K562 (cell line): ENCODE results near the gene BEST2. TPM values are rescaled to one million over a fixed set of nuclear protein-coding genes. Genes with fewer than 3 reads are reported as not detected.

ENCODE experiments used
- FOXJ2 ChIP-seq: fragments of 200-800 bp; sonication (Bioruptor generic); IDR thresholded peaks from 2 replicates; pipeline ENCODE4 v1.6.1; 2016; ENCODE audit warnings: missing genetic modification characterization, missing compliant biosample characterization
- HMGXB4 ChIP-seq: sonication (generic); formaldehyde crosslinking; IDR thresholded peaks from 2 replicates; pipeline ENCODE4 v1.8.1; 2023; ENCODE audit warnings: mild to moderate bottlenecking, missing genetic modification reagents
- MECOM ChIP-seq: fragments of 250-450 bp; sonication (Bioruptor Pico); IDR thresholded peaks from 2 replicates; pipeline ENCODE4 v1.8.0; 2022; ENCODE audit warnings: inconsistent platforms
- MYBL2 ChIP-seq, 2 experiments: fragments of 450-650 bp in 1 of 2; sonication (generic) in 1 of 2; formaldehyde crosslinking in 1 of 2; IDR thresholded peaks; 2 replicates each; pipeline versions ENCODE4 v1.6.1 to v1.8.1; 2017 to 2022; ENCODE audit warnings: borderline replicate concordance in 1 of 2, inconsistent platforms in 1 of 2, low read depth in 1 of 2, mild to moderate bottlenecking in 1 of 2, missing genetic modification reagents in 1 of 2, moderate library complexity in 1 of 2
- NCOA2 ChIP-seq, 2 experiments: fragments of 450-650 bp; IDR thresholded peaks; 2 replicates each; pipeline ENCODE4 v1.6.1; 2018; ENCODE audit warnings: mild to moderate bottlenecking in 2 of 2, moderate library complexity in 1 of 2; ENCODE audit not compliant: partially characterized antibody in 2 of 2
- SMAD4 ChIP-seq: fragments of 250-450 bp; sonication (Bioruptor Pico); conservative IDR thresholded peaks from 2 replicates; pipeline ENCODE4 v1.8.0; 2021; ENCODE audit warnings: inconsistent platforms, mild to moderate bottlenecking, moderate library complexity
- TAF15 ChIP-seq: fragments of 200-400 bp; formaldehyde crosslinking; IDR thresholded peaks from 2 replicates; pipeline ENCODE4 v1.6.1; 2017; ENCODE audit warnings: mild to moderate bottlenecking, low read depth, low read length, moderate library complexity
- TAF7 ChIP-seq: fragments of 450-650 bp; IDR thresholded peaks from 2 replicates; pipeline ENCODE4 v1.6.1; 2016; ENCODE audit warnings: missing genetic modification characterization, missing compliant biosample characterization
- ZBTB1 ChIP-seq: sonication (generic); formaldehyde crosslinking; IDR thresholded peaks from 2 replicates; pipeline ENCODE4 v1.8.1; 2023; ENCODE audit warnings: missing genetic modification reagents, low read depth, mild to moderate bottlenecking, borderline replicate concordance
- ZNF408 ChIP-seq: fragments of 250-450 bp; sonication (Bioruptor Pico); IDR thresholded peaks from 2 replicates; pipeline ENCODE4 v1.4.0; 2020; ENCODE audit warnings: low read depth, mild to moderate bottlenecking, moderate library complexity
- polyA plus RNA-seq, 8 experiments: library from polyadenylated mRNA; depleted of rRNA in 4 of 8; stranded (reverse) in 5 of 8; unstranded in 3 of 8; fragments of >200 nt; fragmentation: Nextera tagmentation in 2 of 8; fragmentation: Illumina TruSeq in 1 of 8; extraction: Ambion mirVana in 2 of 8; extraction: Trizol in 1 of 8; gene quantifications; 2 replicates each; pipeline versions ENCODE4 v1.2.1 to v1.2.3, GENCODE V29; 2011 to 2014; ENCODE audit warnings: inconsistent platforms in 1 of 8, missing spikeins in 1 of 8
- total RNA-seq, 7 experiments: library from RNA; depleted of rRNA in 6 of 7; stranded (reverse); fragments of >200 nt in 6 of 7; fragmentation: Illumina TruSeq in 2 of 7; extraction: Trizol in 2 of 7; gene quantifications; 2 replicates each; pipeline versions ENCODE4 v1.2.1 to v1.2.3, GENCODE V29; 2011 to 2021; ENCODE audit warnings: low replicate concordance in 1 of 7
- TF ChIP-seq, protein P1 (sequence below): sonication (generic); formaldehyde crosslinking; IDR thresholded peaks from 2 replicates; pipeline ENCODE4 v1.8.0; 2022; ENCODE audit warnings: mild to moderate bottlenecking, missing genetic modification reagents
- TF ChIP-seq, protein P2 (sequence below), 2 experiments: fragments of 450-650 bp in 1 of 2; IDR thresholded peaks; 2 replicates each; pipeline ENCODE4 v1.6.1; 2011 to 2017; ENCODE audit warnings: low read depth in 2 of 2, antibody characterized with exemption in 1 of 2, borderline replicate concordance in 1 of 2, low read length in 1 of 2, mild to moderate bottlenecking in 1 of 2, mixed read lengths in 1 of 2; ENCODE audit not compliant: control insufficient read depth in 1 of 2
- TF ChIP-seq, protein P3 (sequence below): fragments of 250-450 bp; sonication (Bioruptor Pico); IDR thresholded peaks from 2 replicates; pipeline ENCODE4 v1.6.1; 2021; ENCODE audit warnings: mild to moderate bottlenecking
- TF ChIP-seq, protein P4 (sequence below): fragments of 450-650 bp; IDR thresholded peaks from 2 replicates; pipeline ENCODE4 v1.7.1; 2018; ENCODE audit warnings: mild to moderate bottlenecking, low read depth; ENCODE audit not compliant: partially characterized antibody

Gene BEST2
- total and polyA plus RNA-seq, 9 of the 15 experiments (the other 6 are each of a cell fraction or from before 2014, with no cell fraction given): not detected

DNA sequence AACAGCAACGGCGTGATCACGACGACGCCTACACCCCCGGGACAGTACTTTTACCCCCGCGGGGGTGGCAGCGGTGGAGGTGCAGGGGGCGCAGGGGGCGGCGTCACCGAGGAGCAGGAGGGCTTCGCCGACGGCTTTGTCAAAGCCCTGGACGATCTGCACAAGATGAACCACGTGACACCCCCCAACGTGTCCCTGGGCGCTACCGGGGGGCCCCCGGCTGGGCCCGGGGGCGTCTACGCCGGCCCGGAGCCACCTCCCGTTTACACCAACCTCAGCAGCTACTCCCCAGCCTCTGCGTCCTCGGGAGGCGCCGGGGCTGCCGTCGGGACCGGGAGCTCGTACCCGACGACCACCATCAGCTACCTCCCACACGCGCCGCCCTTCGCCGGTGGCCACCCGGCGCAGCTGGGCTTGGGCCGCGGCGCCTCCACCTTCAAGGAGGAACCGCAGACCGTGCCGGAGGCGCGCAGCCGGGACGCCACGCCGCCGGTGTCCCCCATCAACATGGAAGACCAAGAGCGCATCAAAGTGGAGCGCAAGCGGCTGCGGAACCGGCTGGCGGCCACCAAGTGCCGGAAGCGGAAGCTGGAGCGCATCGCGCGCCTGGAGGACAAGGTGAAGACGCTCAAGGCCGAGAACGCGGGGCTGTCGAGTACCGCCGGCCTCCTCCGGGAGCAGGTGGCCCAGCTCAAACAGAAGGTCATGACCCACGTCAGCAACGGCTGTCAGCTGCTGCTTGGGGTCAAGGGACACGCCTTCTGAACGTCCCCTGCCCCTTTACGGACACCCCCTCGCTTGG lies 40.7 kb downstream of the BEST2 start (continued):
- TF ChIP-seq, protein P1, sequence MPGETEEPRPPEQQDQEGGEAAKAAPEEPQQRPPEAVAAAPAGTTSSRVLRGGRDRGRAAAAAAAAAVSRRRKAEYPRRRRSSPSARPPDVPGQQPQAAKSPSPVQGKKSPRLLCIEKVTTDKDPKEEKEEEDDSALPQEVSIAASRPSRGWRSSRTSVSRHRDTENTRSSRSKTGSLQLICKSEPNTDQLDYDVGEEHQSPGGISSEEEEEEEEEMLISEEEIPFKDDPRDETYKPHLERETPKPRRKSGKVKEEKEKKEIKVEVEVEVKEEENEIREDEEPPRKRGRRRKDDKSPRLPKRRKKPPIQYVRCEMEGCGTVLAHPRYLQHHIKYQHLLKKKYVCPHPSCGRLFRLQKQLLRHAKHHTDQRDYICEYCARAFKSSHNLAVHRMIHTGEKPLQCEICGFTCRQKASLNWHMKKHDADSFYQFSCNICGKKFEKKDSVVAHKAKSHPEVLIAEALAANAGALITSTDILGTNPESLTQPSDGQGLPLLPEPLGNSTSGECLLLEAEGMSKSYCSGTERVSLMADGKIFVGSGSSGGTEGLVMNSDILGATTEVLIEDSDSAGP: peak; percentile 25; the same call in 1 of the 2 replicates
- TF ChIP-seq MYBL2 (IDR thresholded peaks at IDR 0.05; ENCODE audit: low read depth) (no peak; the same call in 1 of the 2 replicates), MYBL2 (CRISPR knock-in tag; IDR thresholded peaks at IDR 0.05; ENCODE audit: borderline replicate concordance) (no peak), ZNF408 (no peak), ZBTB1 (no peak), TAF15 (peak; percentile 82), SMAD4 (no peak), HMGXB4 (CRISPR knock-in tag) (no peak), TAF7 (tag) (no peak), FOXJ2 (tag) (no peak), MECOM (CRISPR knock-in tag) (no peak), NCOA2 (IDR thresholded peaks at IDR 0.05; ENCODE audit: partially characterized antibody in 2 of 2) (no peak)
- TF ChIP-seq, protein P2, sequence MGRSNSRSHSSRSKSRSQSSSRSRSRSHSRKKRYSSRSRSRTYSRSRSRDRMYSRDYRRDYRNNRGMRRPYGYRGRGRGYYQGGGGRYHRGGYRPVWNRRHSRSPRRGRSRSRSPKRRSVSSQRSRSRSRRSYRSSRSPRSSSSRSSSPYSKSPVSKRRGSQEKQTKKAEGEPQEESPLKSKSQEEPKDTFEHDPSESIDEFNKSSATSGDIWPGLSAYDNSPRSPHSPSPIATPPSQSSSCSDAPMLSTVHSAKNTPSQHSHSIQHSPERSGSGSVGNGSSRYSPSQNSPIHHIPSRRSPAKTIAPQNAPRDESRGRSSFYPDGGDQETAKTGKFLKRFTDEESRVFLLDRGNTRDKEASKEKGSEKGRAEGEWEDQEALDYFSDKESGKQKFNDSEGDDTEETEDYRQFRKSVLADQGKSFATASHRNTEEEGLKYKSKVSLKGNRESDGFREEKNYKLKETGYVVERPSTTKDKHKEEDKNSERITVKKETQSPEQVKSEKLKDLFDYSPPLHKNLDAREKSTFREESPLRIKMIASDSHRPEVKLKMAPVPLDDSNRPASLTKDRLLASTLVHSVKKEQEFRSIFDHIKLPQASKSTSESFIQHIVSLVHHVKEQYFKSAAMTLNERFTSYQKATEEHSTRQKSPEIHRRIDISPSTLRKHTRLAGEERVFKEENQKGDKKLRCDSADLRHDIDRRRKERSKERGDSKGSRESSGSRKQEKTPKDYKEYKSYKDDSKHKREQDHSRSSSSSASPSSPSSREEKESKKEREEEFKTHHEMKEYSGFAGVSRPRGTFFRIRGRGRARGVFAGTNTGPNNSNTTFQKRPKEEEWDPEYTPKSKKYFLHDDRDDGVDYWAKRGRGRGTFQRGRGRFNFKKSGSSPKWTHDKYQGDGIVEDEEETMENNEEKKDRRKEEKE (IDR thresholded peaks at IDR 0.05; ENCODE audit: borderline replicate concordance in 1 of 2, control insufficient read depth in 1 of 2, low read depth in 2 of 2, low read length in 1 of 2): peak in 1 of 2 experiments; percentile 83; a peak in 1 of 4 replicates
- TF ChIP-seq, protein P3, sequence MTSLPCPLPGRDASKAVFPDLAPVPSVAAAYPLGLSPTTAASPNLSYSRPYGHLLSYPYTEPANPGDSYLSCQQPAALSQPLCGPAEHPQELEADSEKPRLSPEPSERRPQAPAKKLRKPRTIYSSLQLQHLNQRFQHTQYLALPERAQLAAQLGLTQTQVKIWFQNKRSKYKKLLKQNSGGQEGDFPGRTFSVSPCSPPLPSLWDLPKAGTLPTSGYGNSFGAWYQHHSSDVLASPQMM: no peak
- TF ChIP-seq, protein P4, sequence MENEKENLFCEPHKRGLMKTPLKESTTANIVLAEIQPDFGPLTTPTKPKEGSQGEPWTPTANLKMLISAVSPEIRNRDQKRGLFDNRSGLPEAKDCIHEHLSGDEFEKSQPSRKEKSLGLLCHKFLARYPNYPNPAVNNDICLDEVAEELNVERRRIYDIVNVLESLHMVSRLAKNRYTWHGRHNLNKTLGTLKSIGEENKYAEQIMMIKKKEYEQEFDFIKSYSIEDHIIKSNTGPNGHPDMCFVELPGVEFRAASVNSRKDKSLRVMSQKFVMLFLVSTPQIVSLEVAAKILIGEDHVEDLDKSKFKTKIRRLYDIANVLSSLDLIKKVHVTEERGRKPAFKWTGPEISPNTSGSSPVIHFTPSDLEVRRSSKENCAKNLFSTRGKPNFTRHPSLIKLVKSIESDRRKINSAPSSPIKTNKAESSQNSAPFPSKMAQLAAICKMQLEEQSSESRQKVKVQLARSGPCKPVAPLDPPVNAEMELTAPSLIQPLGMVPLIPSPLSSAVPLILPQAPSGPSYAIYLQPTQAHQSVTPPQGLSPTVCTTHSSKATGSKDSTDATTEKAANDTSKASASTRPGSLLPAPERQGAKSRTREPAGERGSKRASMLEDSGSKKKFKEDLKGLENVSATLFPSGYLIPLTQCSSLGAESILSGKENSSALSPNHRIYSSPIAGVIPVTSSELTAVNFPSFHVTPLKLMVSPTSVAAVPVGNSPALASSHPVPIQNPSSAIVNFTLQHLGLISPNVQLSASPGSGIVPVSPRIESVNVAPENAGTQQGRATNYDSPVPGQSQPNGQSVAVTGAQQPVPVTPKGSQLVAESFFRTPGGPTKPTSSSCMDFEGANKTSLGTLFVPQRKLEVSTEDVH: no peak
